ENCODE results near the gene BEAN1.
A peak's percentile ranks its signal among the peaks of the same experiment; 100 is the strongest.

GRCh38 chr16:66520406-66521170, 93.5 kb downstream of the BEAN1 start:
- TF ChIP-seq POLR2A (IDR thresholded peaks at IDR 0.05) (peak in 1 of 2 donors; percentile 12), POLR2AphosphoS5 (IDR thresholded peaks at IDR 0.05) (no peak)

Data from suprapubic skin (tissue), 4 donors.